ENCODE results near the gene CEP44.

The CEP44 gene

GRCh38 chr4:174248407-174248806 lies 35.3 kb upstream of the CEP44 start:
- TF ChIP-seq CTCF (IDR thresholded peaks at IDR 0.05; ENCODE audit: insufficient read depth, low read length, poor library complexity, severe bottlenecking), result no peak
- Histone ChIP-seq H3K36me3 (ENCODE audit: control insufficient read depth, insufficient read depth, low read length) (no peaks in the 10 kb centered on the region), H3K4me3 (replicated peaks; ENCODE audit: low read depth, low read length) (no peak overlapping the region), H3K27me3 (replicated peaks; ENCODE audit: control insufficient read depth, insufficient read depth, low read length) (no peaks in the 10 kb centered on the region)
- DNase-seq (ENCODE audit: extremely low read depth, insufficient read length), result no peak

GRCh38 chr4:174252412-174252811 lies 31.3 kb upstream of the CEP44 start:
- H3K27me3 ChIP-seq (replicated peaks; ENCODE audit: control insufficient read depth, insufficient read depth, low read length), result no peaks in the 10 kb centered on the region
- H3K36me3 ChIP-seq (ENCODE audit: control insufficient read depth, insufficient read depth, low read length), result no peaks in the 10 kb centered on the region
- no peak overlapping the region for H3K4me3 ChIP-seq (replicated peaks; ENCODE audit: low read depth, low read length)
- no peak for TF ChIP-seq CTCF (IDR thresholded peaks at IDR 0.05; ENCODE audit: insufficient read depth, low read length, poor library complexity, severe bottlenecking)
- no peak for DNase-seq (ENCODE audit: extremely low read depth, insufficient read length)

- Histone ChIP-seq H3K27me3 (replicated peaks; ENCODE audit: control insufficient read depth, insufficient read depth, low read length) (no peaks in the 10 kb centered on the region), H3K4me3 (replicated peaks; ENCODE audit: low read depth, low read length) (no peak overlapping the region), H3K36me3 (ENCODE audit: control insufficient read depth, insufficient read depth, low read length) (no peaks in the 10 kb centered on the region)
- DNase-seq (ENCODE audit: extremely low read depth, insufficient read length), result no peak
- no peak for TF ChIP-seq CTCF (IDR thresholded peaks at IDR 0.05; ENCODE audit: insufficient read depth, low read length, poor library complexity, severe bottlenecking)
These were observed 29.1 kb upstream of the CEP44 start for GRCh38 chr4:174254613-174255012.

- TF ChIP-seq CTCF (IDR thresholded peaks at IDR 0.05; ENCODE audit: insufficient read depth, low read length, poor library complexity, severe bottlenecking), result no peak
- H3K4me3 ChIP-seq (replicated peaks; ENCODE audit: low read depth, low read length), result no peak overlapping the region
- H3K36me3 ChIP-seq (ENCODE audit: control insufficient read depth, insufficient read depth, low read length), result no peaks in the 10 kb centered on the region
- no peaks in the 10 kb centered on the region for H3K27me3 ChIP-seq (replicated peaks; ENCODE audit: control insufficient read depth, insufficient read depth, low read length)
- no peak for DNase-seq (ENCODE audit: extremely low read depth, insufficient read length)
These were observed 28.3 kb upstream of the CEP44 start for GRCh38 chr4:174255374-174255773.

GRCh38 chr4:174255786-174256185 lies 27.9 kb upstream of the CEP44 start:
- Histone ChIP-seq H3K27me3 (replicated peaks; ENCODE audit: control insufficient read depth, insufficient read depth, low read length) (no peaks in the 10 kb centered on the region), H3K36me3 (ENCODE audit: control insufficient read depth, insufficient read depth, low read length) (no peaks in the 10 kb centered on the region), H3K4me3 (replicated peaks; ENCODE audit: low read depth, low read length) (no peak overlapping the region)
- no peak for TF ChIP-seq CTCF (IDR thresholded peaks at IDR 0.05; ENCODE audit: insufficient read depth, low read length, poor library complexity, severe bottlenecking)
- DNase-seq (ENCODE audit: extremely low read depth, insufficient read length), result no peak

GRCh38 chr4:174256277-174256713 lies 27.4 kb upstream of the CEP44 start:
- H3K4me3 ChIP-seq (replicated peaks; ENCODE audit: low read depth, low read length), result no peak overlapping the region
- TF ChIP-seq CTCF (IDR thresholded peaks at IDR 0.05; ENCODE audit: insufficient read depth, low read length, poor library complexity, severe bottlenecking), result no peak
- DNase-seq (ENCODE audit: extremely low read depth, insufficient read length), result no peak

More at GRCh38 chr4:174256277-174256713, 27.4 kb upstream of the CEP44 start:
- H3K27me3 ChIP-seq (replicated peaks; ENCODE audit: control insufficient read depth, insufficient read depth, low read length), result no peaks in the 10 kb centered on the region
- H3K36me3 ChIP-seq (ENCODE audit: control insufficient read depth, insufficient read depth, low read length), result no peaks in the 10 kb centered on the region
